ENCODE data around the gene NTPCR.
A peak's percentile ranks its signal among the peaks of the same experiment; 100 is the strongest.
"Not testable (repeated sequence)": the region's sequence is repeated elsewhere in the genome, so short reads cannot be mapped to it uniquely, and the experiment has no call there.

NTPCR gene
- 29.9 to 35.7 reads per million in 2 donors for total RNA-seq

GRCh38 chr1:232950197-232951176 lies at the start of gene NTPCR:
Gene NTPCR (plus strand): TSS chr1:232950611. CDS start chr1:232950711, 100 bp downstream.
- DNase-seq, result peak; percentile 82

- no peak for DNase-seq
Measured at GRCh38 chr1:232900818-232901217, 49.6 kb upstream of the NTPCR start.

GRCh38 chr1:232901255-232901654 lies 49.2 kb upstream of the NTPCR start:
- DNase-seq, result no peak

GRCh38 chr1:232902774-232903350 lies 47.5 kb upstream of the NTPCR start:
- no peak for DNase-seq

- DNase-seq, result no peak
Measured at GRCh38 chr1:232904131-232904530, 46.3 kb upstream of the NTPCR start.

GRCh38 chr1:232904566-232904965 lies 45.8 kb upstream of the NTPCR start:
- DNase-seq, result no peak

GRCh38 chr1:232905331-232906034 lies 44.9 kb upstream of the NTPCR start:
- DNase-seq, result no peak

- no peak for DNase-seq
Measured at GRCh38 chr1:232906441-232906840, 44.0 kb upstream of the NTPCR start.

GRCh38 chr1:232908831-232909230 lies 41.6 kb upstream of the NTPCR start:
- no peak for DNase-seq

GRCh38 chr1:232909752-232910151 lies 40.7 kb upstream of the NTPCR start:
- no peak for DNase-seq

GRCh38 chr1:232911027-232911599 lies 39.3 kb upstream of the NTPCR start:
- no peak for DNase-seq

- DNase-seq, result no peak
Measured at GRCh38 chr1:232912845-232913580, 37.4 kb upstream of the NTPCR start.

- DNase-seq, result not testable (repeated sequence)
Measured at GRCh38 chr1:232914271-232914670, 36.1 kb upstream of the NTPCR start.

- DNase-seq, result no peak
Measured at GRCh38 chr1:232915212-232915611, 35.2 kb upstream of the NTPCR start.

GRCh38 chr1:232917053-232917452 lies 33.4 kb upstream of the NTPCR start:
- DNase-seq, result no peak

- DNase-seq, result no peak
Measured at GRCh38 chr1:232921381-232921780, 29.0 kb upstream of the NTPCR start.

GRCh38 chr1:232922485-232922884 lies 27.9 kb upstream of the NTPCR start:
- no peak for DNase-seq

GRCh38 chr1:232923739-232924386 lies 26.5 kb upstream of the NTPCR start:
- no peak for DNase-seq

GRCh38 chr1:232924874-232925273 lies 25.5 kb upstream of the NTPCR start:
- DNase-seq, result no peak

- no peak for DNase-seq
Measured at GRCh38 chr1:232925421-232926220, 24.8 kb upstream of the NTPCR start.

- not testable (repeated sequence) for DNase-seq
Measured at GRCh38 chr1:232927166-232927565, 23.2 kb upstream of the NTPCR start.

Data from activated gamma-delta T cell (primary cell).